H9 (cell line): ENCODE measurements around the gene SLC17A5. TPM values are rescaled to one million over a fixed set of nuclear protein-coding genes. Genes with fewer than 3 reads are reported as not detected.
A peak's percentile ranks its signal among the peaks of the same experiment; 100 is the strongest.

Experiments used
- DNase-seq: peaks from one replicate; pipeline ENCODE4 v3.0.0-alpha.2; 2017
- H2AFZ ChIP-seq: one replicate; pipeline ENCODE4 v1.6.1; 2013; ENCODE audit warnings: mild to moderate bottlenecking, low read length, control low read depth, moderate library complexity
- H2AK5ac ChIP-seq: 2 replicates; pipeline ENCODE4 v1.6.1; 2013; ENCODE audit warnings: low read length, control low read depth, mixed read lengths; ENCODE audit not compliant: insufficient read length
- H2BK120ac ChIP-seq: one replicate; pipeline ENCODE4 v1.6.1; 2013; ENCODE audit warnings: low read depth, mild to moderate bottlenecking, low read length, control low read depth, inconsistent platforms; ENCODE audit not compliant: poor library complexity, severe bottlenecking
- H2BK12ac ChIP-seq: 2 replicates; pipeline ENCODE4 v1.6.1; 2013; ENCODE audit warnings: low read length, control low read depth, mixed read lengths, low read depth; ENCODE audit not compliant: insufficient read length
- H2BK15ac ChIP-seq: 2 replicates; pipeline ENCODE4 v1.6.1; 2013; ENCODE audit warnings: low read depth, low read length, control low read depth
- H2BK20ac ChIP-seq: one replicate; pipeline ENCODE4 v1.6.1; 2013; ENCODE audit warnings: low read depth, mild to moderate bottlenecking, low read length, control low read depth, inconsistent platforms; ENCODE audit not compliant: poor library complexity, severe bottlenecking
- H2BK5ac ChIP-seq: 2 replicates; pipeline ENCODE4 v1.6.1; 2013; ENCODE audit warnings: low read length, control low read depth, mixed read lengths; ENCODE audit not compliant: insufficient read length
- H3K14ac ChIP-seq: 2 replicates; pipeline ENCODE4 v1.6.1; 2013; ENCODE audit warnings: low read length, control low read depth; ENCODE audit not compliant: insufficient read depth
- H3K18ac ChIP-seq: 2 replicates; pipeline ENCODE4 v1.6.1; 2013; ENCODE audit warnings: low read depth, mild to moderate bottlenecking, mixed read lengths, low read length, control low read depth; ENCODE audit not compliant: insufficient read length
- H3K23ac ChIP-seq: 2 replicates; pipeline ENCODE4 v1.6.1; 2013; ENCODE audit warnings: low read length, control low read depth, mixed read lengths, low read depth; ENCODE audit not compliant: insufficient read length
- H3K23me2 ChIP-seq: 2 replicates; pipeline ENCODE4 v1.6.1; 2013; ENCODE audit warnings: low read depth, mild to moderate bottlenecking, mixed read lengths, low read length, control low read depth; ENCODE audit not compliant: insufficient read length, poor library complexity, severe bottlenecking
- H3K27ac ChIP-seq: 2 replicates; pipeline ENCODE4 v1.5.1; 2013; ENCODE audit warnings: low read length, control low read depth, mixed read lengths, low read depth; ENCODE audit not compliant: insufficient read length
- H3K27me3 ChIP-seq: 2 replicates; pipeline ENCODE4 v1.6.1; 2013; ENCODE audit warnings: low read length, control low read depth, inconsistent platforms; ENCODE audit not compliant: insufficient read depth
- H3K4ac ChIP-seq: 2 replicates; pipeline ENCODE4 v1.6.1; 2013; ENCODE audit warnings: low read depth, mild to moderate bottlenecking, control low read depth, inconsistent platforms, low read length, moderate library complexity
- H3K4me1 ChIP-seq: 2 replicates; pipeline ENCODE4 v1.6.1; 2013; ENCODE audit warnings: low read length, control low read depth, inconsistent platforms; ENCODE audit not compliant: insufficient read depth
- H3K4me2 ChIP-seq: 2 replicates; pipeline ENCODE4 v1.6.1; 2013; ENCODE audit warnings: low read length, control low read depth, mixed read lengths; ENCODE audit not compliant: insufficient read length, insufficient read depth
- H3K56ac ChIP-seq: 2 replicates; pipeline ENCODE4 v1.6.1; 2013; ENCODE audit warnings: low read depth, mild to moderate bottlenecking, mixed read lengths, low read length, control low read depth; ENCODE audit not compliant: insufficient read length
- H3K79me1 ChIP-seq: 2 replicates; pipeline ENCODE4 v1.6.1; 2013; ENCODE audit warnings: low read depth, mild to moderate bottlenecking, moderate library complexity, low read length, control low read depth, inconsistent platforms; ENCODE audit not compliant: insufficient read depth, poor library complexity, severe bottlenecking
- H3K79me2 ChIP-seq: 2 replicates; pipeline ENCODE4 v1.6.1; 2013; ENCODE audit warnings: low read length, control low read depth, inconsistent platforms; ENCODE audit not compliant: insufficient read depth
- H3K9ac ChIP-seq: 2 replicates; pipeline ENCODE4 v1.6.1; 2013; ENCODE audit warnings: low read length, control low read depth, mixed read lengths; ENCODE audit not compliant: insufficient read length; ENCODE audit errors: extremely low read depth
- H3K9me3 ChIP-seq: one replicate; pipeline ENCODE4 v1.6.1; 2013; ENCODE audit warnings: low read depth, low read length, inconsistent platforms; ENCODE audit not compliant: control insufficient read depth
- H3T11ph ChIP-seq: one replicate; pipeline ENCODE4 v1.6.1; 2013; ENCODE audit warnings: mild to moderate bottlenecking, low read length, control low read depth, inconsistent platforms
- H4K20me1 ChIP-seq: one replicate; pipeline ENCODE4 v1.6.1; 2013; ENCODE audit not compliant: control insufficient read depth, insufficient read length, insufficient read depth
- H4K5ac ChIP-seq: 2 replicates; pipeline ENCODE4 v1.6.1; 2013; ENCODE audit warnings: low read depth, mild to moderate bottlenecking, mixed read lengths, low read length, control low read depth; ENCODE audit not compliant: insufficient read length
- H4K8ac ChIP-seq: replicated peaks from 2 replicates; pipeline ENCODE4 v1.6.1; 2013; ENCODE audit warnings: low read length, control low read depth, mixed read lengths, low read depth; ENCODE audit not compliant: insufficient read length
- H4K91ac ChIP-seq: 2 replicates; pipeline ENCODE4 v1.6.1; 2013; ENCODE audit warnings: low read depth, mild to moderate bottlenecking, moderate library complexity, mixed read lengths, low read length, control low read depth; ENCODE audit not compliant: insufficient read length
- H3K27ac Mint-ChIP-seq, 3 experiments: 2 replicates in 2 of 3; 3 replicates in 1 of 3; pipeline ENCODE4 v1.8.0; 2020 to 2021; ENCODE audit warnings: mixed read lengths in 3 of 3, mild to moderate bottlenecking in 1 of 3, moderate library complexity in 1 of 3
- H3K27me3 Mint-ChIP-seq: 2 replicates; pipeline ENCODE4 v1.8.0; 2021; ENCODE audit warnings: low read depth, mild to moderate bottlenecking, moderate library complexity, mixed read lengths
- H3K36me3 Mint-ChIP-seq, 3 experiments: 2 replicates in 2 of 3; 3 replicates in 1 of 3; pipeline ENCODE4 v1.8.0; 2020 to 2021; ENCODE audit warnings: low read depth in 3 of 3, mixed read lengths in 3 of 3; ENCODE audit not compliant: insufficient read depth in 1 of 3
- H3K4me1 Mint-ChIP-seq, 2 experiments: 2 replicates each; pipeline ENCODE4 v1.8.0; 2020; ENCODE audit warnings: mixed read lengths in 2 of 2
- H3K4me3 Mint-ChIP-seq, 2 experiments: 2 replicates in 1 of 2; 3 replicates in 1 of 2; pipeline ENCODE4 v1.8.0; 2020 to 2021; ENCODE audit warnings: mild to moderate bottlenecking in 2 of 2, mixed read lengths in 2 of 2, moderate library complexity in 1 of 2
- H3K9me3 Mint-ChIP-seq, 2 experiments: 2 replicates in 1 of 2; 3 replicates in 1 of 2; pipeline ENCODE4 v1.8.0; 2020; ENCODE audit warnings: mild to moderate bottlenecking in 2 of 2, mixed read lengths in 2 of 2, moderate library complexity in 1 of 2
- CTCF ChIP-seq: fragments of 200-600 bp; sonication (generic); conservative IDR thresholded peaks from 3 replicates; pipeline ENCODE4 v1.8.0; 2021; ENCODE audit warnings: antibody characterized with exemption, mild to moderate bottlenecking
- WGBS: extraction: QIAGEN DNeasy Blood & Tissue Kit; methylation state at CpG from one replicate; pipeline ENCODE4 v1.1.7; 2013; ENCODE audit warnings: missing lambda C conversion rate, low lambda C conversion rate, mixed read lengths; ENCODE audit not compliant: insufficient read length; ENCODE audit errors: extremely low coverage; 5-methylcytosine and 5-hydroxymethylcytosine counted together
- total RNA-seq: library from RNA; stranded (reverse); gene quantifications from 2 replicates; pipeline ENCODE4 v1.2.1, GENCODE V29; 2021

The SLC17A5 gene
- total RNA-seq, 1 experiment from 2014 or later, result 8.9 TPM

GRCh38 chr6:73655341-73655917, 1.6 kb upstream of the SLC17A5 start:
- Histone ChIP-seq H3K9ac (no peak overlapping the region), H2AK5ac (no peak overlapping the region), H3K27me3 (no peaks in the 10 kb centered on the region), H3K79me2 (no peaks in the 10 kb centered on the region), H3K27ac (no peak overlapping the region), H3T11ph (no peak overlapping the region), H3K79me1 (no peaks in the 10 kb centered on the region), H3K4me2 (peak overlapping the region; percentile 66), H4K5ac (no peak overlapping the region), H2BK12ac (no peak overlapping the region), H3K56ac (no peak overlapping the region), H3K4me1 (no peaks in the 10 kb centered on the region; the same call in 1 of the 2 replicates), H2AFZ (no peak overlapping the region), H4K8ac (no peak overlapping the region), H3K4ac (no peak overlapping the region), H4K20me1 (no peaks in the 10 kb centered on the region), H2BK120ac (no peak overlapping the region), H4K91ac (no peak overlapping the region), H2BK15ac (no peak overlapping the region), H3K23me2 (no peaks in the 10 kb centered on the region), H3K23ac (no peak overlapping the region), H3K18ac (no peak overlapping the region), H3K14ac (no peak overlapping the region), H2BK20ac (no peak overlapping the region), H2BK5ac (no peak overlapping the region), H3K9me3 (no peaks in the 10 kb centered on the region)
- Mint-ChIP-seq H3K9me3 (peaks cover 0 to 3% of the 10 kb centered on the region in 2 experiments; a peak in 1 of 5 replicates), H3K27me3 (no peaks in the 10 kb centered on the region), H3K4me1 (peaks cover 19 to 20% of the 10 kb centered on the region in 2 experiments), H3K27ac (no peak overlapping the region), H3K4me3 (peak overlapping the region; percentile 9 to 56; a peak in 4 of 5 replicates), H3K36me3 (peaks cover 3 to 7% (median 7%) of the 10 kb centered on the region in 3 experiments; a peak in 4 of 7 replicates)
- DNase-seq, result no peak
- no peak for TF ChIP-seq CTCF
- WGBS, result no CpG with 5 or more reads among the region's 2 CpGs
